HCT116 (cell line): ENCODE data around the gene BARD1.

Experiments used
- CBX3 ChIP-seq: IDR thresholded peaks from 2 replicates; pipeline ENCODE4 v1.6.1; 2012; ENCODE audit warnings: low read depth
- EZH2 ChIP-seq: fragments of 200-600 bp; sonication (generic); IDR thresholded peaks from 2 replicates; pipeline ENCODE4 v1.6.1; 2017; ENCODE audit warnings: antibody characterized with exemption, mixed run types
- EZH2phosphoT487 ChIP-seq: fragments of 200-600 bp; IDR thresholded peaks from 2 replicates; pipeline ENCODE4 v1.6.1; 2018; ENCODE audit warnings: antibody characterized with exemption, borderline replicate concordance
- POLR2A ChIP-seq: IDR thresholded peaks from 2 replicates; pipeline ENCODE4 v1.7.0; 2011; ENCODE audit warnings: borderline replicate concordance; ENCODE audit not compliant: insufficient read depth, insufficient read length; ENCODE audit errors: extremely low read depth
- POLR2AphosphoS5 ChIP-seq: IDR thresholded peaks from 2 replicates; pipeline ENCODE4 v1.6.1; 2011; ENCODE audit warnings: mild to moderate bottlenecking, low read depth, low read length, moderate library complexity
- RAD21 ChIP-seq: IDR thresholded peaks from 2 replicates; pipeline ENCODE4 v1.6.1; 2012; ENCODE audit warnings: low read depth, mild to moderate bottlenecking
- REST ChIP-seq: IDR thresholded peaks from 2 replicates; pipeline ENCODE4 v1.6.1; 2012; ENCODE audit warnings: low read depth
- SP1 ChIP-seq: IDR thresholded peaks from 2 replicates; pipeline ENCODE4 v1.6.1; 2012; ENCODE audit warnings: low read depth
- SRF ChIP-seq: IDR thresholded peaks from 2 replicates; pipeline ENCODE4 v1.6.1; 2012; ENCODE audit warnings: low read depth
- YY1 ChIP-seq: IDR thresholded peaks from 2 replicates; pipeline ENCODE4 v1.6.1; 2011; ENCODE audit warnings: low read length, low read depth, moderate library complexity, mild to moderate bottlenecking; ENCODE audit not compliant: insufficient replicate concordance; ENCODE audit errors: extremely low read depth
- ZFX ChIP-seq: fragments of 450-650 bp; IDR thresholded peaks from 2 replicates; pipeline ENCODE4 v1.6.1; 2017
- ZNF274 ChIP-seq: fragments of 200-500 bp; sonication (Bioruptor generic); IDR thresholded peaks from 2 replicates; pipeline ENCODE4 v1.6.1; 2014; ENCODE audit warnings: mild to moderate bottlenecking, low read depth, low read length, inconsistent platforms
- TF ChIP-seq, protein P1 (sequence below), 3 experiments: fragments of 200-600 bp in 1 of 3; sonication (generic) in 1 of 3; IDR thresholded peaks in 2 of 3; conservative IDR thresholded peaks in 1 of 3; 2 replicates each; pipeline ENCODE4 v1.5.1; 2012 to 2017; ENCODE audit warnings: low read depth in 2 of 3, low read length in 2 of 3, antibody characterized with exemption in 1 of 3, borderline replicate concordance in 1 of 3, control low read depth in 1 of 3, mild to moderate bottlenecking in 1 of 3, mixed read lengths in 1 of 3, mixed run types in 1 of 3, moderate library complexity in 1 of 3; ENCODE audit not compliant: insufficient read depth in 1 of 3

DNA sequence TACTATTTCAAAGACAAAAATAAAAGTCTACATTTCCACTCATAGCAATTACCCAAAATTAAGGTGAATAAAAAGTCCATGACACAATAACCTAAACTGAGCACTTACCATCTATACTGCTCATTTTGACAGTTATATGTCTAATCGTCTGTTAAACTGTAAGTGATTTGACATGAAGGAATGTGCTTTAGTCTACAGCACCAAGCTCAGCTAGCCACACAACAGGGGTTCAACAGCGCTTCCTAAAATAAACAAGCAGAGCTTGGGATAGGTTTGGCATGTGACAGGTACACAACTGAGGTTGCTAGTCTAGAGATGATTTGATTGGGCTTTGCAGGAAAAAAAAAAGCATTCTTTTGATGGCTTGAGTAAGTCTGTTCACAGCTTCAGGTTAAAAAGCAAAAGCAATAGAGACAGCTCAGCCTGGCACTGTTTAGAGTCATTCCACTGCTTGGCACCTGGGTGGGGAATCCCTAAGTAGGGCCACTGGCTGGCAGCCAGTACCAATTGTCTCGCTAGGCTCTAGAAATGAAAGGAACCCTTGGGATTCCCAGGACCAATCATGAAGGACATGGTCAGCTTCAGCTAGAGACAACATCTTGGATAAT, 78.6 kb downstream of the BARD1 start:
- TF ChIP-seq, protein P1, sequence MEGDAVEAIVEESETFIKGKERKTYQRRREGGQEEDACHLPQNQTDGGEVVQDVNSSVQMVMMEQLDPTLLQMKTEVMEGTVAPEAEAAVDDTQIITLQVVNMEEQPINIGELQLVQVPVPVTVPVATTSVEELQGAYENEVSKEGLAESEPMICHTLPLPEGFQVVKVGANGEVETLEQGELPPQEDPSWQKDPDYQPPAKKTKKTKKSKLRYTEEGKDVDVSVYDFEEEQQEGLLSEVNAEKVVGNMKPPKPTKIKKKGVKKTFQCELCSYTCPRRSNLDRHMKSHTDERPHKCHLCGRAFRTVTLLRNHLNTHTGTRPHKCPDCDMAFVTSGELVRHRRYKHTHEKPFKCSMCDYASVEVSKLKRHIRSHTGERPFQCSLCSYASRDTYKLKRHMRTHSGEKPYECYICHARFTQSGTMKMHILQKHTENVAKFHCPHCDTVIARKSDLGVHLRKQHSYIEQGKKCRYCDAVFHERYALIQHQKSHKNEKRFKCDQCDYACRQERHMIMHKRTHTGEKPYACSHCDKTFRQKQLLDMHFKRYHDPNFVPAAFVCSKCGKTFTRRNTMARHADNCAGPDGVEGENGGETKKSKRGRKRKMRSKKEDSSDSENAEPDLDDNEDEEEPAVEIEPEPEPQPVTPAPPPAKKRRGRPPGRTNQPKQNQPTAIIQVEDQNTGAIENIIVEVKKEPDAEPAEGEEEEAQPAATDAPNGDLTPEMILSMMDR (IDR thresholded peaks at IDR 0.05 in 2 of 3, conservative IDR thresholded peaks at IDR 0.05 in 1 of 3; ENCODE audit: borderline replicate concordance in 1 of 3, insufficient read depth in 1 of 3, low read depth in 2 of 3, low read length in 2 of 3): no peak
- no peak for TF ChIP-seq SP1
- TF ChIP-seq YY1: no peak
- no peak for TF ChIP-seq REST
- TF ChIP-seq POLR2AphosphoS5: no peak
- TF ChIP-seq EZH2: no peak
- no peak for TF ChIP-seq ZFX
- no peak for TF ChIP-seq EZH2phosphoT487
- no peak for TF ChIP-seq POLR2A
- no peak for TF ChIP-seq RAD21
- no peak for TF ChIP-seq CBX3
- TF ChIP-seq SRF: no peak
- TF ChIP-seq ZNF274: no peak
